ENCODE measurements around the gene CDC14B.
"Not testable (repeated sequence)": the region's sequence is repeated elsewhere in the genome, so short reads cannot be mapped to it uniquely, and the experiment has no call there.

Gene CDC14B

GRCh38 chr9:96646081-96646991 lies 26.7 kb upstream of the CDC14B start:
- H3K4me3 ChIP-seq (replicated peaks; ENCODE audit: low read depth, low read length), result no peak overlapping the region
- no peak for TF ChIP-seq CTCF (IDR thresholded peaks at IDR 0.05; ENCODE audit: low read depth, low read length, missing control alignments)
- peak; percentile 77 for DNase-seq (ENCODE audit: extremely low read depth, low read depth)

GRCh38 chr9:96644137-96644536 lies 24.5 kb upstream of the CDC14B start:
- no peak for DNase-seq (ENCODE audit: extremely low read depth, low read depth)
- H3K4me3 ChIP-seq (replicated peaks; ENCODE audit: low read depth, low read length), result no peak overlapping the region
- no peak for TF ChIP-seq CTCF (IDR thresholded peaks at IDR 0.05; ENCODE audit: low read depth, low read length, missing control alignments)

GRCh38 chr9:96641514-96641913 lies 21.9 kb upstream of the CDC14B start:
- H3K4me3 ChIP-seq (replicated peaks; ENCODE audit: low read depth, low read length), result no peak overlapping the region
- TF ChIP-seq CTCF (IDR thresholded peaks at IDR 0.05; ENCODE audit: low read depth, low read length, missing control alignments), result no peak
- DNase-seq (ENCODE audit: extremely low read depth, low read depth), result no peak

GRCh38 chr9:96638606-96639364 lies 19.1 kb upstream of the CDC14B start:
- no peak overlapping the region for H3K4me3 ChIP-seq (replicated peaks; ENCODE audit: low read depth, low read length)
- no peak for TF ChIP-seq CTCF (IDR thresholded peaks at IDR 0.05; ENCODE audit: low read depth, low read length, missing control alignments)
- no peak for DNase-seq (ENCODE audit: extremely low read depth, low read depth)

- no peak for DNase-seq (ENCODE audit: extremely low read depth, low read depth)
- no peak for TF ChIP-seq CTCF (IDR thresholded peaks at IDR 0.05; ENCODE audit: low read depth, low read length, missing control alignments)
- H3K4me3 ChIP-seq (replicated peaks; ENCODE audit: low read depth, low read length), result no peak overlapping the region
These were observed 16.7 kb upstream of the CDC14B start for GRCh38 chr9:96636368-96636767.

GRCh38 chr9:96633579-96633978 lies 13.9 kb upstream of the CDC14B start:
- not testable (repeated sequence) for DNase-seq (ENCODE audit: extremely low read depth, low read depth); H3K4me3 ChIP-seq (replicated peaks; ENCODE audit: low read depth, low read length)

GRCh38 chr9:96626912-96627311 lies 7.3 kb upstream of the CDC14B start:
- DNase-seq (ENCODE audit: extremely low read depth, low read depth), result no peak
- no peak for TF ChIP-seq CTCF (IDR thresholded peaks at IDR 0.05; ENCODE audit: low read depth, low read length, missing control alignments)
- H3K4me3 ChIP-seq (replicated peaks; ENCODE audit: low read depth, low read length), result no peak overlapping the region
